GM19468 (cell line): ENCODE data around the gene BRCA1.
"Not testable (repeated sequence)": the region's sequence is repeated elsewhere in the genome, so short reads cannot be mapped to it uniquely, and the experiment has no call there.

Experiments used
- ATAC-seq: cut with Tn5 transposase; IDR thresholded peaks from one replicate; pipeline ENCODE4 v1.9.1; 2021; ENCODE audit warnings: mild to moderate bottlenecking, moderate library complexity, moderate number of reproducible peaks; ENCODE audit not compliant: unreplicated experiment; ENCODE audit errors: extremely low read depth

Gene BRCA1

DNA sequence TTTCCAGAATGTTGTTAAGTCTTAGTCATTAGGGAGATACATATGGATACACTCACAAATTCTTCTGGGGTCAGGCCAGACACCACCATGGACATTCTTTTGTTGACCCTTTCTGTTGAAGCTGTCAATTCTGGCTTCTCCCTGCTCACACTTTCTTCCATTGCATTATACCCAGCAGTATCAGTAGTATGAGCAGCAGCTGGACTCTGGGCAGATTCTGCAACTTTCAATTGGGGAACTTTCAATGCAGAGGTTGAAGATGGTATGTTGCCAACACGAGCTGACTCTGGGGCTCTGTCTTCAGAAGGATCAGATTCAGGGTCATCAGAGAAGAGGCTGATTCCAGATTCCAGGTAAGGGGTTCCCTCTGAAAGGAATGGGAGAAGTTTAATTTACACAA, 54.3 kb downstream of the BRCA1 start:
- ATAC-seq = no peak

DNA sequence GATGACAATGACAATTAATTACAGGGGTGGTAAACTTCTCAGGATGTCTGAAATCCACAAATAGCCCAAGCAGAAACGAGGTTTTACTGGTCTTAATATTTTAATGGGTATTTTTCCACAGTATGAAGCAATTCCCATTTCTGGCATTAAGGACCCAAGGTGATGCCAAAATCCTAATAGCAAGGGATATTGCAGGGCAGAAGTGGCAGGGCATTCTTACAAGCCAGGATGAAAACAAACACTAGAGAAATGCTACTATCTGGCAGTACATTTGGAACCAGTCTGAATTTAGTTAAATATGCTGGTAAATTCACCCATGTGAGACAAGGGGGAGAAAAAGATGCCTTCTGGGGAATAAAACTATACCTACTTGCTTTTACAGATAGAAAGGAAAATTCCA, 54.9 kb downstream of the BRCA1 start:
- ATAC-seq = no peak

DNA sequence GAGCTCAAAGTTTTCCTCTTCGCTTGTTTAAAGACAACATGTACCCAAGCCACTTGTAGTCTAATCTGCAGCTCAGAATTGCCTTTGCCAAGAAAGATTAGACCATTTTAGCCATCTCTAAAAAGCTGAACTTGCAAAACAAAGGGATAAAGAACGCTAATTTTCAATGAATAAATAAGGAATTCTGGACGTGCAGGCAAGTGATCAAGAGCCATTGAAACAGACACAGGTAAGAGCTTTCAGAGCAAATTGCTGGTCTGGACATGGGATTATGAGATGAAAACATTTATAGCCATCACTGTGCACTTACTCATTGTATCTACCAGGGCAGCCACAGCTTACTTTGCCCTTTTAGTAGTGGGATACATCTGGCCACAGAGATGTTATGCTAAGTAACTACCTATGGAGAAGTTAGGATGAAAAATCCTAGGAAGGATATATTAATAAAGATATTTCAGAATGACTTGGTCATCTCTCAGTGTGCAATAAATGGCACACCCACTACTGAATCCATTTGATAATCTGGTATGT, 55.7 kb downstream of the BRCA1 start:
- no peak for ATAC-seq

DNA sequence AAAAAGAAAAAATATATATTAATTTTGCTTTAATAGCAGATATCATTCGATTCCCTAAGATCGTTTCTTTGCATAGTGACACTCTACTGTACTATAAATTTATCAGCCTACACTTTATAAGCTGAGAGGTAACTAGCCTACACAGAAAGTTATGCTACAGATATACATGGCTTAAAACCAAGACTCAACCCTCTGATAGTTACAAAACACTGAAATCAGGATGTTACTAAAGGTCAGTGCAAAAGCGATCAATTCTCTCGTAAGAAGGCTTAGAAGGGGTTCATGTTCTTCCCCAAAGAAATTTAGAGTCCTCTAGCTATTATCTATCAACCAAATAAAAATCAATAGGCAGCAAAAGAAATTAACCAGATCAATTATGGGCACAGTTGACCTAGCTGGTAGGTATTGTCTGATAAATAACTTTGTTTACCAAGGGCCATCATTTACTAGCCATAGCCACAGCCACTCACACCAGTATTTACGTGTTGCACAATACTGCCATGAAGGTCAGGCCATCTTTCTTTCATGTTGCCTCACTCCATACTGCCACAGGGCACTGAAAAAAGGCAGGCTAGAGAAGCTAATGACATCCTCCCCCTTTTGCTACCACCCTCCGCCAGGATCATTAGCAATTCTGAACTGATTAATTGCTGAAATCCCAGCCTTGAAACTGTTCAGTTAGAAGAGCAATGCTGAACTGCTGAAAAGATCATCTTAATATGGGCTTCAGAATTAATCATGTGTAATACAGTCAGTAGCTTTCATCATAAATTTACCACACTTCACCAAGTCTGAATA, 56.4 kb downstream of the BRCA1 start:
- ATAC-seq = no peak

DNA sequence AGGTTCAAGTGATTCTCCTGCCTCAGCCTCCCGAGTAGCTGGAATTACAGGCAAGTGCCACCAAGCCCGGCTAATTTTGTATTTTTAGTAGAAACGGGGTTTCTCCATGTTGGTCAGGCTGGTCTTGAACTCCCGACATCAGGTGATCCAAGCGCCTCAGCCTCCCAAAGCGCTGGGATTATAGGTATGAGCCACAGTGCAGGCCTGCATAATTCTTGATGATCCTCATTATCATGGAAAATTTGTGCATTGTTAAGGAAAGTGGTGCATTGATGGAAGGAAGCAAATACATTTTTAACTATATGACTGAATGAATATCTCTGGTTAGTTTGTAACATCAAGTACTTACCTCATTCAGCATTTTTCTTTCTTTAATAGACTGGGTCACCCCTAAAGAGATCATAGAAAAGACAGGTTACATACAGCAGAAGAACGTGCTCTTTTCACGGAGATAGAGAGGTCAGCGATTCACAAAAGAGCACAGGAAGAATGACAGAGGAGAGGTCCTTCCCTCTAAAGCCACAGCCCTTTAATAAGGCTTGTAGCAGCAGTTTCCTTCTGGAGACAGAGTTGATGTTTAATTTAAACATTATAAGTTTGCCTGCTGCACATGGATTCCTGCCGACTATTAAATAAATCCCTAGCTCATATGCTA, 62.1 kb downstream of the BRCA1 start:
- ATAC-seq = no peak

DNA sequence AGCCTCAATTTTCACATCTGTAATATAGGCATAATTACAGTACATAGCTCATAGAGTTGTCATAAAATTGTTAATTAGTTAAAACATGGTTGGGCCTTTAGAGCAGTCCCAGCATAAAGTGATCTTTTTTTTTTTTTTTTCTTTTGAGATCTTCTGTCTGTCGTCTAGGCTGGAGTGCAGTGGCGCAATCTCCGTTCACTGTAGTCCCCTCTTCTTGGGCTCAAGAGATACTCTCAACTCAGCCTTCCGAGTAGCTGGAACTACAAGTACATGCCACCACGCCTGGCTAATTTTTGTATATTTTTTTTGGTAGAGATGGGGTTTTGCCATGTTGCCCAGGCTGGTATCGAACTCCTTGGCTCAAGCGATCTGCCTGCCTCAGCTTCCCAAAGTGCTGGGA, 69.1 kb downstream of the BRCA1 start:
- ATAC-seq = no peak

DNA sequence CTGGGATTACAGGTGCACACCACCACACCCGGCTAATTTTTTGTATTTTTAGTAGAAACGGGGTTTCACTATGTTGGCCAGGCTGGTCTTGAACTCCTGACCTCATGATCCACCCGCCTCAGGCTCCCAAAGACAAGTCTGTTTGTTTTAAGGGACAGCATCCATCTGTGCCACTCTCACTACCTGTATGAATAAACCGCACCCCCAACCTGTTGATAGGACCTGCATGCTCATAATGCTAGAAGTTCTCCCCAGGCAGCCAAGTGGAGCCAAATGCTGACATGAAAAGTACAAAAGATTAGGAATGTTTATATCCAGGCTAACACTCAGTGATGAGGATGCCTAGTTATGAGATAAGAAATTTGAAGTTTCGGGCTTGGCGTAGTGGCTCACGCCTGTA, 72.2 kb downstream of the BRCA1 start:
- ATAC-seq = not testable (repeated sequence)

DNA sequence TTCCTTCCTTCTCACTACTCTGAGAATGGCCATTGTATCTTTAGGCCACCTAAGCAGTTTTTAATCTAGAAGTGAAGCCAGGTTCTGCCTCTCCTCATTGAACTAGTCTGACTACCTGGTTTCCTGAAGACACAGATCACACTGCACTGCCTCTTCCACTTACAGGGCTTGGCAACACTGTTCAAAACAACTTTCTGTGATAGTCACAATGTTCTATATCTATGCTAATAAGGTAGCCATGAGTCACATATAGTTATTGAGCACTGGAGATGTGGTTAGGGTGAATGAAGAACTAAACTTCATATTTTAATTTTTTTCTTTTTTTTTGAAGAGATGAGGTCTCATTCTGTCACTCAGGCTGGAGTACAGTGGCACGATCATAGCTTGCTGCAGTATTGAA, 73.2 kb downstream of the BRCA1 start:
- no peak for ATAC-seq

DNA sequence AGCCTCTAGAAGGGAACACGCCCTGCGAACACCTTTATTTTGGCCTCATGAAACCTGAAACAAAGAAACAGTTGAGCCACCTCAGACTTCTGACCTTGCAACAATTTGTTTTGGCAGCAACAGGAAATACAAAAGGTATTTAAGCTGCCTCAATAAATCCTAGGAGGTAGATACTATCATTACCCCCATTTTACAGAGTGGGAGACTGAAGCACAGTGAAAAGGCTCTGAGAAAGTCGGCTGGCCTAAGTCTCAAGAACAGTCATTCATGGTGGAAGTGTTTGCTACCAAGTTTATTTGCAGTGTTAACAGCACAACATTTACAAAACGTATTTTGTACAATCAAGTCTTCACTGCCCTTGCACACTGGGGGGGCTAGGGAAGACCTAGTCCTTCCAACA, 81.1 kb downstream of the BRCA1 start:
- ATAC-seq = no peak

DNA sequence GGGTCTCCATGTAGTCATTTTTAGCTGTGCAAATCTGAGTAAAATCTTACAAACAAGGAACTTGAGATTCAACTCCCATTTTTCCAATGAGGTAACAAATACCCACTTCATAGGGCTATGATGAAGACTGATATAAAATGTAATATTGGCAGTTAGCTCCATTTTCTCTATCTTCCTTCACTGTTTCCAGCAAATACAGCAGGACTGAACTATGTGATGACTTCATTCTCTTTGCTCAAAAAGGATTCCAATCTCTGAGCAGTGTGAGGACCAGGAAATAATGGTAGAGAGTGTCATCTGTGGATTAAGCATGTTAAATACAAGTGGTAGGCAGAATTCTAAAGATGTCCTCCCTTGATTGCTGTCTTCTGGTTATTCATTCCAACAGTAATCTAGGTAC, 81.9 kb downstream of the BRCA1 start:
- no peak for ATAC-seq

DNA sequence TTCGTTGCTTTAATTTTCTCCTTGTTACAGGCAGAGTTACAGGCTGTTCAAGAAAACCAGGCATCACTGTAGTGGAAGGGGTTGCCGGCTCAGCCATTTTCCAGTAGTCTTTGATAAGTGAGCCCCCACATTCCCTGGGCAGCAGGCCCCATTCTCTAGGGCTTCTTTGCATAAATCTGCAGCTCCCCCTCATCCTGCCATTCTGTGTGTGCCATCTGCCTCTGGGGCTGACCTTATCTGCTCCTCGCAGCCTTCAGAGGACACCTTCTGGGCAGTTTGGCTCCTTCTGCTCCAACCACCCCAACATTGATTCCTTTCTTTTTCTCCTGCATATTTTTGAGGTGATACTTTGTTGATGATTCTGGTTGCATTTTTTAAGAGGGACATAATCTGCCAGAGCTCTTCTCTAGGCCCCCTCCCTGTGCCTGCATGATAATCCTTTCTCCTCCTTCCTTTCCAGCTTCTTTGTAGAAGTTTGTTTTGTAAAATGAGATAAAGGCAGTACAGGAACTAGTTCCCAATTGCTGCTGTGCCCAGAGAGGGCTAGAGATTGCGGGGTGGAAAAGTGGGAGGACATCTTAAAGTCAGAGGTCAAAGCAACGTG, 83.0 kb downstream of the BRCA1 start:
- no peak for ATAC-seq

DNA sequence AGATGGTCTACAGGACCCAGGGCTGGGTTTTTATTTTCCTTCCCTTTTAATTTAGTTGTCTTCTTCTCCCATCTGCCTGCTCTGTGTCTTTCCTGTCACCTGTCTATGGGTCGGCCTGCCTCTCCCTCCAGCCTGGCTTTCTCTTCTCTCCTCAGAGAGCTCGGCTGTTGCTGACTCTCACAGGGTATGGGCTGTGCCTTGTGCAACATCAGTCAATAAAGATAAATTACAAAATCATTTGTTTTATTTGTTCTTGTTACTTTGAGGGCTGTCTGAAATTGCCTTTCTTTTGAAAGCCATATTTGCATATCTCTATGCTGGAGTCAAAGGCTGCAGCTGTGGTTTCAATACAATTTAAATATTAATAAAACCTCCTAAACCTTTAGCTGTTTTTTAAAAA, 84.5 kb downstream of the BRCA1 start:
- ATAC-seq = no peak

DNA sequence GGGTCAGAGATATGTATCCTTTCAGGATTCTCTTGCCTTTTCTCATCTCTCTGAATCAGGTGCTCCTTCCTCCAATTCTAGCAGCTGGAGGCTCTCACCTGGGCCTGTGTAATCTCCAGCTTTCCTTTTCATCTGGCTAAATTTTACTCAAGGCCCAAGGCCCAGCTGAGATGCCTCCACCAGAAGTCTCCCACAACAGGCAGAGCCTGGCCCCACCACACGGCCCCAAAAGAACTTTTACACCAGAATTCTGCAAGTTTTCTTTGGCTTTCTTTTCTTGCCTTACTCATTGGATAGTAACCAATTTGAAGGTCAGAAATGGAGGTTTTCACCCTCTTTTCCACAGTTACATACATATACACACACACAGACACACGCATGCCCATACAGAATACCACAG, 85.5 kb downstream of the BRCA1 start:
- no peak for ATAC-seq

DNA sequence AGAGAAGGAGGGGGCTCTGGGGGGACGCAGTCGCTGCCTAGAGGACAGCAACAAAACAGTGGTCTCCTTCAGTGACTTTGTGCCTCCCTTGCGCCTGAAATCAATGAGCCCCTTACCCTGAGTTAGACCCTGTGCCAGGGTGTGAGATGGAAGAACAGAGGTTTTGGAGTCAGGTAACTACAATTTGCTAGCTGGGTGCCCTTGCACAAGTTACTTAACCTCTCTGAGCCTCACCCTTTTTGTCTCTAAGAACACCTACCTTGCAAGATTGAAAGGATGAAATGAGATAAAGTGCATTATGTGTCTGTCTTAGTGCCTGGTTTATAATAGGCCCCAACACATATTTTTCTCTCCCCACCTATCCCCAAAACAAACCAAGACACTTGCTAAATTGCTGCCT, 90.3 kb downstream of the BRCA1 start:
- no peak for ATAC-seq

DNA sequence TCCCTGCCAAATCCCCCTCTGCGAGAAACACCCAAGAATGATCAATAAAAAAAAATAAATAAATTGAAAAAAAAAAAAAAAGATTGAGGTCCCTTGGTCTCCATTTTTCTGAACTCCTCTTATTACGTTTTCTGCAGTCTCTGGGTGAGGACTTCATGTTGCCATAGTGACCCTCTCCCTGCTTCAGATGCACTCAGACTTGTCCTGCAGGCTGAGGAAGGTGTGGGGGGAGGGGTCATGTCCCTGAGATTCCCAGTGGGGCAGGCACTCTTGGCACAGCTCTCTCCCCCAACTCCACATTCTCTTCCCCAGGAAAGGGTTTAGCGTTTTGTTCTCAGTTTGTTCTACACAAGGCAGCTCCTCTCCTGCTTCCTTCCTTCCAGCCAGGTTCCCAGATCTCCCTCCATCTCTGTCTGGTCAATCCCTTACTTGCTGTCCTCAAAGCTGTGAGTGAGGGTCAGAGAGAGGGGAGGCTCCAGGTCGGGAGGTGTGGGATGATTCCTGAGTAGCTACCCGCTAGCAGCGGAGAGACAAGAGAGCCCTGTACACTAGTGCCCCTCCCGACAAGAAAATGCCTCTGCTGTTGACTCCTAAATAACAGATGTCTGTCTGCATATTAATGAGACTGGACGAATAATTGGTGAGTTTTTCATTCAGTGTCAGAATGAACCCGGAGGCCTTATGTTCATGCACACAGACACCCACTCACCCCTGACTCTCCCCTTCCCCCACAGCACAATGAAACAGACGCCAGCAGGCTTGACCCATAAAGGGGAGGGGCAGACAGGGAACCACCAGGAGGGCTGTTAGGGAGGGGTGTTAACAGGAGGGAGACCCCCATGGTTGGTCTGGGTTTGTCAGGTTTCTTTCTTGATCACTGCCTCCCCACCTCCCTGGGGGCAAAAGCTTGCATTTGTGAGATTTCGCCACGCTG, 90.9 kb downstream of the BRCA1 start:
- ATAC-seq = no peak

DNA sequence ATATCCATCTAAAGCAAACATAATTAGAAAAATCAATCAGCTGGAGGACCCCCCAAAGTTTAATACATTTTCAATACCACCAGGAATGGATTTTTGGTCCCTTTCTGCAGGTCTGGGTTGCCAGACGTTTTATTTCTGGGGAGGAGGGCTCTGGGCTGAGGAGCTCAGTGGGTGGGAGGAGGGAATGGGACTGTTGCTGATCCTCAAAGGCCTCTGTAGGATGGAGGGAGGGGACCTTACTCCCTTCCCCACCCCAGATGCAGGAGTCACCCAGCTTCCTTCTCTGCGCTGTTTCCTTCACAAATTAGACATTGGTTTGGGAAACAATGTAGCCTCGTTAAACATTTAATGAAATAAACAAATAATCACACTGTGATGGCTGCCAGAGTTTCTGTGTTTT, 93.5 kb downstream of the BRCA1 start:
- no peak for ATAC-seq

DNA sequence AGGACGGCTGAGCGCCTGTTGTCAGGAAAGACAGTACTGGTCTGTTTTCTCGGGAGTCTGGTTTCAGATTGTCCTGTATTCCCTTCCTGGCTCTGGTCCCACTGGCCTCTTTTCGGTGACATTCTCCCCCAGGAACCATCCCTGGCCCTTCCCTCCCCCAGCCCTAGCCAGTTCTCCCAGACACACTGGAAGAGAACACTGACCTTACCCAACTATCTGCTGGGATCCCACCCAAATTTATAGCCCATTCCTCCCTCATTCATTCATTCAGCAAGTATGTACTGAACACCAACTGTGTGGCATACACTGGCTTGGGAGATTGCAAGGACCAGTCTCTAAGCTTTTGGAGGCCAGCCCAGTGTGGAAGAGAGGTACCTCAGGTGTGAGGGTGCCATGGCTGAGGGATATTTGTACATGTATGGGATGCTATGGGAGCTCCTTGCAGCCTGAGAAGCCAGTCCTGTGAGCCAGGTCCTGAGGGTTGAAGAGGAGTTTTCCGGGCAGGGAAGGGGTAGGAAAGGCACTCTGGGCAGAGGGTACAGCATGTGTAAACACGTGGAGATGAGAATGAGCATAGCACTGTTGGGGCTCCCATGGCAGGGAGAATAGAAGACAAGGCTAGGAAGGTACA, 94.9 kb downstream of the BRCA1 start:
- ATAC-seq = no peak

DNA sequence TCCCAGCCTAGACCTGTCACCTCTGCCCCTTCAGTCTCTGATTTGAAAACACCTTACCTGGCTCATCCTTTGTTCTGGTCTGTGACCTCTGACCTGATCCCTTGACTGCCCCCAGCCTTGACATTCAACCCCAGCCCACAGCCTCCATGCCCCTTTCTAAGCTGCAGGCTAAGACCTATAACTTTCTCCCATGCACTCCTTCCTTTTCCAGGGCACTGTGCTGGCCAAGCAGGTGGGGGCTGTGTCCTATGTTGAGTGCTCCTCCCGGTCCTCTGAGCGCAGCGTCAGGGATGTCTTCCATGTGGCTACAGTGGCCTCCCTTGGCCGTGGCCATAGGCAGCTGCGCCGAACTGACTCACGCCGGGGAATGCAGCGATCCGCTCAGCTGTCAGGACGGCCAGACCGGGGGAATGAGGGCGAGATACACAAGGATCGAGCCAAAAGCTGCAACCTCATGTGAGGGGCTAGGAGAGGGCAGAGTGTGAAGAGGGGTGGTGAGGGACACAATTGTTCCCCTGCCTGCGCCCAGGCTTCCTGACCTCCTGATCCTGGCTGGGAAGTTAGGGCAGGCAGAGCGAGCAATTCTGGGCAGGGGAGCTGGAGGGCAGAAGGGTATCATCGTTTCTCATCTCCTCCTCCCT, 96.8 kb downstream of the BRCA1 start:
- no peak for ATAC-seq
